HEK293T (cell line): ENCODE results near the gene SOD2.
"Not testable (repeated sequence)": the region's sequence is repeated elsewhere in the genome, so short reads cannot be mapped to it uniquely, and the experiment has no call there.

Experiments
- CTCF ChIA-PET: fragments of 350-600 bp; formaldehyde crosslinking; extraction: SDS; loops from one replicate; lab custom pipeline; 2021; ENCODE audit warnings: antibody characterized with exemption, inconsistent platforms; lab: Yijun Ruan, JAX
- POLR2A ChIA-PET: fragments of 350-600 bp; formaldehyde crosslinking; extraction: SDS; loops from one replicate; lab custom pipeline; 2020; ENCODE audit warnings: antibody characterized with exemption, inconsistent platforms; lab: Yijun Ruan, JAX
- DNase-seq: peaks from one replicate; pipeline ENCODE4 v3.0.0; 2012; ENCODE audit warnings: mixed read lengths; ENCODE audit errors: extremely low spot score
- ARNT ChIP-seq: fragments of 450-650 bp; IDR thresholded peaks from 2 replicates; pipeline ENCODE4 v1.6.1; 2017; ENCODE audit warnings: mild to moderate bottlenecking
- BHLHE40 ChIP-seq: fragments of 450-650 bp; IDR thresholded peaks from 2 replicates; pipeline ENCODE4 v1.6.1; 2016; ENCODE audit warnings: mild to moderate bottlenecking, moderate library complexity, borderline replicate concordance
- CTBP1 ChIP-seq: fragments of 450-650 bp; IDR thresholded peaks from 2 replicates; pipeline ENCODE4 v1.6.1; 2016; ENCODE audit warnings: borderline replicate concordance
- ELF4 ChIP-seq: fragments of 450-650 bp; IDR thresholded peaks from 2 replicates; pipeline ENCODE4 v1.6.1; 2017; ENCODE audit warnings: antibody characterized with exemption
- FOXA1 ChIP-seq: fragments of 450-650 bp; IDR thresholded peaks from 2 replicates; pipeline ENCODE4 v1.6.1; 2016; ENCODE audit warnings: mild to moderate bottlenecking
- FOXK2 ChIP-seq: fragments of 450-650 bp; IDR thresholded peaks from 2 replicates; pipeline ENCODE4 v1.6.1; 2016; ENCODE audit warnings: mild to moderate bottlenecking
- FOXM1 ChIP-seq: fragments of 450-650 bp; IDR thresholded peaks from 2 replicates; pipeline ENCODE4 v1.6.1; 2017; ENCODE audit warnings: mild to moderate bottlenecking, borderline replicate concordance
- HDGF ChIP-seq: fragments of 450-650 bp; IDR thresholded peaks from 2 replicates; pipeline ENCODE4 v1.6.1; 2017; ENCODE audit warnings: antibody characterized with exemption, borderline replicate concordance
- L3MBTL2 ChIP-seq: fragments of 450-650 bp; conservative IDR thresholded peaks from 2 replicates; pipeline ENCODE4 v1.6.1; 2016; ENCODE audit warnings: mild to moderate bottlenecking
- LEF1 ChIP-seq: fragments of 450-650 bp; IDR thresholded peaks from 2 replicates; pipeline ENCODE4 v1.6.1; 2017; ENCODE audit warnings: mild to moderate bottlenecking, borderline replicate concordance
- NFRKB ChIP-seq: fragments of 450-650 bp; IDR thresholded peaks from 2 replicates; pipeline ENCODE4 v1.6.1; 2016; ENCODE audit warnings: mild to moderate bottlenecking, moderate library complexity
- PKNOX1 ChIP-seq: fragments of 450-650 bp; IDR thresholded peaks from 2 replicates; pipeline ENCODE4 v1.6.1; 2016
- SP1 ChIP-seq: fragments of 450-650 bp; IDR thresholded peaks from 2 replicates; pipeline ENCODE4 v1.6.1; 2017
- SUZ12 ChIP-seq: fragments of 450-650 bp; IDR thresholded peaks from 2 replicates; pipeline ENCODE4 v1.6.1; 2016; ENCODE audit warnings: mild to moderate bottlenecking
- TARDBP ChIP-seq: fragments of 450-650 bp; IDR thresholded peaks from 2 replicates; pipeline ENCODE4 v1.6.1; 2016
- ZNF384 ChIP-seq: fragments of 450-650 bp; IDR thresholded peaks from 2 replicates; pipeline ENCODE4 v1.6.1; 2016

Gene SOD2

GRCh38 chr6:159726255-159726917 lies 33.3 kb upstream of the SOD2 start:
- ChIA-PET CTCF (no interaction called here), POLR2A (interaction anchor here (0.9 to 6.7 kb wide), 23 partner anchors 8 to 1686 kb away, joined by 3 to 97 read pairs (median 4); partner anchors contain the start of genes ACAT2, MRPL18, SOD2 and TCP1)
- TF ChIP-seq CTBP1 (no peak), ELF4 (no peak), SP1 (no peak), PKNOX1 (no peak), TARDBP (no peak), LEF1 (no peak), NFRKB (no peak), L3MBTL2 (no peak), HDGF (no peak)
- no peak for DNase-seq

GRCh38 chr6:159725208-159725607 lies 32.2 kb upstream of the SOD2 start:
- CTCF ChIA-PET, DNase-seq: not testable (repeated sequence)
- POLR2A ChIA-PET, result interaction anchor here (2.5 to 6.7 kb wide), 2 partner anchors 12 to 64 kb away, joined by 24 to 97 read pairs; partner anchors contain the start of genes MRPL18 and TCP1

GRCh38 chr6:159724778-159725177 lies 31.7 kb upstream of the SOD2 start:
- TF ChIP-seq ARNT (no peak), L3MBTL2 (no peak), NFRKB (no peak), PKNOX1 (no peak), ELF4 (no peak), SP1 (no peak), FOXA1 (no peak), TARDBP (no peak)
- POLR2A ChIA-PET, result interaction anchor here (1.0 to 6.7 kb wide), 2 partner anchors 31 to 65 kb away, joined by 3 to 97 read pairs; partner anchors contain the start of genes MRPL18 and TCP1
- CTCF ChIA-PET, result no interaction called here

GRCh38 chr6:159723259-159723658 lies 30.2 kb upstream of the SOD2 start:
- POLR2A ChIA-PET, result interaction anchor here (1.0 to 1.2 kb wide), 2 partner anchors 65 to 67 kb away, joined by 3 to 4 read pairs; partner anchors contain the start of gene MRPL18
- DNase-seq, result no peak
- CTCF ChIA-PET, result no interaction called here
- TF ChIP-seq NFRKB (no peak), FOXM1 (no peak), BHLHE40 (no peak), L3MBTL2 (no peak), SP1 (no peak), LEF1 (no peak), TARDBP (no peak), CTBP1 (no peak), ARNT (no peak), FOXA1 (no peak), ELF4 (no peak), SUZ12 (no peak)

More at GRCh38 chr6:159724778-159725177, 31.7 kb upstream of the SOD2 start:
- DNase-seq, result no peak

- DNase-seq, result no peak
- TF ChIP-seq SUZ12, result no peak
- TF ChIP-seq PKNOX1, result no peak
- TF ChIP-seq FOXA1, result no peak
- TF ChIP-seq L3MBTL2, result no peak
- no peak for TF ChIP-seq ZNF384
- no peak for TF ChIP-seq SP1
- TF ChIP-seq CTBP1, result no peak
- no peak for TF ChIP-seq NFRKB
- TF ChIP-seq ELF4, result no peak
- no peak for TF ChIP-seq ARNT
- TF ChIP-seq BHLHE40, result no peak
- no peak for TF ChIP-seq FOXM1
- TF ChIP-seq TARDBP, result no peak
- CTCF ChIA-PET, result no interaction called here
- POLR2A ChIA-PET, result interaction anchor here (1.0 to 1.2 kb wide), 2 partner anchors 65 to 68 kb away, joined by 3 to 4 read pairs; partner anchors contain the start of gene MRPL18
Measured at GRCh38 chr6:159722655-159723054, 29.6 kb upstream of the SOD2 start.

GRCh38 chr6:159721981-159722380 lies 28.9 kb upstream of the SOD2 start:
- CTCF ChIA-PET, DNase-seq, POLR2A ChIA-PET: not testable (repeated sequence)

- DNase-seq, result peak; percentile 32
- TF ChIP-seq FOXK2 (no peak), PKNOX1 (no peak), FOXM1 (no peak), ZNF384 (peak; percentile 98), NFRKB (no peak)
- ChIA-PET CTCF (interaction anchor here (0.6 to 0.7 kb wide), 2 partner anchors 62 to 225 kb away, joined by 3 to 4 read pairs; no protein-coding TSS in a partner anchor), POLR2A (interaction anchor here (1.1 kb wide), 1 partner anchor 70 kb away, joined by 7 read pairs; the partner anchor contains the start of genes MRPL18 and TCP1)
Measured at GRCh38 chr6:159720708-159721107, 27.7 kb upstream of the SOD2 start.
